Vagina (tissue), 2 donors: Measurements from ENCODE around the gene RPUSD2. TPM values are rescaled to one million over a fixed set of nuclear protein-coding genes. Genes with fewer than 3 reads are reported as not detected.

Experiments
- DNase-seq, 2 donors: peaks; one replicate each; pipeline ENCODE4 v3.0.0-alpha.2; 2017; ENCODE audit errors: extremely low spot score in 2 of 2
- H3K27ac ChIP-seq: fragments of 200-600 bp; sonication (generic); one replicate; pipeline ENCODE4 v1.5.1; 2019
- H3K27me3 ChIP-seq: fragments of 200-600 bp; sonication (generic); one replicate; pipeline ENCODE4 v1.5.1; 2019
- H3K36me3 ChIP-seq, 2 donors: fragments of 200-600 bp; sonication (generic); one replicate each; pipeline ENCODE4 v1.5.1; 2017 to 2019
- H3K4me1 ChIP-seq: fragments of 200-600 bp; sonication (generic); one replicate; pipeline ENCODE4 v1.5.1; 2019
- H3K4me3 ChIP-seq, 2 donors: fragments of 200-600 bp; sonication (generic); 1 replicate in 1 of 2; 2 replicates in 1 of 2; pipeline ENCODE4 v1.5.1; 2016 to 2019
- H3K9me3 ChIP-seq: fragments of 200-600 bp; sonication (generic); one replicate; pipeline ENCODE4 v1.5.1; 2019
- POLR2A ChIP-seq, 2 donors: fragments of 450-650 bp; IDR thresholded peaks; one replicate each; pipeline ENCODE4 v1.6.1; 2017; ENCODE audit warnings: antibody characterized with exemption in 2 of 2, mild to moderate bottlenecking in 2 of 2, moderate library complexity in 2 of 2
- POLR2AphosphoS5 ChIP-seq, 2 donors: sonication (generic); formaldehyde crosslinking; IDR thresholded peaks; one replicate each; pipeline ENCODE4 v1.9.0; 2017; ENCODE audit warnings: antibody characterized with exemption in 2 of 2, mild to moderate bottlenecking in 2 of 2, low read depth in 1 of 2; ENCODE audit not compliant: insufficient read depth in 1 of 2
- intact Hi-C: fragments of 100-400 bp; cut with DNase I; formaldehyde crosslinking; loops from one replicate; pipeline ENCODE4 v1.15.1; 2023
- total RNA-seq: library from RNA; depleted of rRNA; stranded (reverse); fragments of >200 nt; gene quantifications from one replicate; pipeline ENCODE4 v1.2.3, GENCODE V29; 2016
- TF ChIP-seq, protein P1 (sequence below), 3 experiments: fragments of 450-650 bp in 2 of 3; fragments of 200-600 bp in 1 of 3; sonication (generic) in 1 of 3; IDR thresholded peaks; one replicate each; pipeline ENCODE4 v1.5.1; 2017 to 2019; ENCODE audit warnings: antibody characterized with exemption in 3 of 3, mild to moderate bottlenecking in 2 of 3, moderate library complexity in 2 of 3

RPUSD2 gene, protein sequence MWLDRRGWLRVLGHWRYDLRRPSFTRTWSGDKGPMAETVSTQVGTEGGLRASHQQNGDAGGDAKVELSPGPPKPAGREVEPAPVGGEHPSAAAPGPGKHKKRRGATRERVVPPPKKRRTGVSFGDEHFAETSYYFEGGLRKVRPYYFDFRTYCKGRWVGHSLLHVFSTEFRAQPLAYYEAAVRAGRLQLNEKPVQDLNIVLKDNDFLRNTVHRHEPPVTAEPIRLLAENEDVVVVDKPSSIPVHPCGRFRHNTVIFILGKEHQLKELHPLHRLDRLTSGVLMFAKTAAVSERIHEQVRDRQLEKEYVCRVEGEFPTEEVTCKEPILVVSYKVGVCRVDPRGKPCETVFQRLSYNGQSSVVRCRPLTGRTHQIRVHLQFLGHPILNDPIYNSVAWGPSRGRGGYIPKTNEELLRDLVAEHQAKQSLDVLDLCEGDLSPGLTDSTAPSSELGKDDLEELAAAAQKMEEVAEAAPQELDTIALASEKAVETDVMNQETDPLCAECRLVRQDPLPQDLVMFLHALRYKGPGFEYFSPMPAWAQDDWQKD
- 12.8 TPM for total RNA-seq

DNA sequence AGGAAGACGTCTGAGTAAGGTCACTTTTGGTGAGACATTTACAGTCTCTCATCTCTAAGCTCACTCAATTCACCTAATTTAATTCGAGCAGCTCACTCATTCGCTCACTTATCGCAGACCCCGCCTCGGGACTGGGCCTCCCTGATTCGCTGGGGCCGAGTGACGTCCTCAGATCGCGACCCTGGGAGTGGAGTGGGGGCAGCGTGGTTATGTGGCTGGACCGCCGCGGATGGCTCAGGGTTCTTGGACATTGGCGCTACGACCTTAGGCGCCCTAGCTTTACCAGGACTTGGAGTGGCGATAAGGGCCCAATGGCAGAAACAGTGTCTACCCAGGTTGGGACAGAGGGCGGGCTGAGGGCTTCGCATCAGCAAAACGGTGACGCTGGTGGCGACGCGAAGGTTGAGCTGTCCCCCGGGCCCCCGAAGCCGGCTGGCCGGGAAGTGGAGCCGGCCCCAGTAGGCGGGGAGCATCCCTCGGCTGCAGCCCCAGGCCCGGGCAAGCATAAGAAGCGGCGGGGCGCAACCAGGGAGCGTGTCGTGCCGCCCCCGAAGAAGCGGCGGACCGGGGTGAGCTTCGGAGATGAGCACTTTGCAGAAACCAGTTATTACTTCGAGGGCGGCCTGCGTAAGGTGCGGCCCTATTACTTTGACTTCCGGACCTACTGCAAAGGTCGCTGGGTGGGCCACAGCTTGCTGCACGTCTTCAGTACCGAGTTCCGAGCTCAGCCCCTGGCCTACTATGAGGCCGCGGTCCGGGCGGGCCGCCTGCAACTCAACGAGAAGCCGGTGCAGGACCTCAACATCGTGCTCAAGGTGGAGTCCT lies at the start of gene RPUSD2:
RPUSD2 (plus strand) TSS at position 171 of the 825 bp plus-strand sequence; CDS start at position 210, 39 bp downstream.
- peak within 1 kb of the TSS; percentile 68 to 80 for H3K4me3 ChIP-seq
- H3K27me3 ChIP-seq, result no peaks in the 10 kb centered on the region
- peaks cover 0 to 19% of the 10 kb centered on the region in 2 donors for H3K36me3 ChIP-seq
- DNase-seq, result peak in 1 of 2 donors; percentile 94
- no peaks in the 10 kb centered on the region for H3K9me3 ChIP-seq
- TF ChIP-seq POLR2A (IDR thresholded peaks at IDR 0.05) (peak in 1 of 2 donors; percentile 43), POLR2AphosphoS5 (IDR thresholded peaks at IDR 0.05; ENCODE audit: insufficient read depth in 1 of 2, low read depth in 1 of 2) (peak; percentile 94 to 95)
- TF ChIP-seq, protein P1, sequence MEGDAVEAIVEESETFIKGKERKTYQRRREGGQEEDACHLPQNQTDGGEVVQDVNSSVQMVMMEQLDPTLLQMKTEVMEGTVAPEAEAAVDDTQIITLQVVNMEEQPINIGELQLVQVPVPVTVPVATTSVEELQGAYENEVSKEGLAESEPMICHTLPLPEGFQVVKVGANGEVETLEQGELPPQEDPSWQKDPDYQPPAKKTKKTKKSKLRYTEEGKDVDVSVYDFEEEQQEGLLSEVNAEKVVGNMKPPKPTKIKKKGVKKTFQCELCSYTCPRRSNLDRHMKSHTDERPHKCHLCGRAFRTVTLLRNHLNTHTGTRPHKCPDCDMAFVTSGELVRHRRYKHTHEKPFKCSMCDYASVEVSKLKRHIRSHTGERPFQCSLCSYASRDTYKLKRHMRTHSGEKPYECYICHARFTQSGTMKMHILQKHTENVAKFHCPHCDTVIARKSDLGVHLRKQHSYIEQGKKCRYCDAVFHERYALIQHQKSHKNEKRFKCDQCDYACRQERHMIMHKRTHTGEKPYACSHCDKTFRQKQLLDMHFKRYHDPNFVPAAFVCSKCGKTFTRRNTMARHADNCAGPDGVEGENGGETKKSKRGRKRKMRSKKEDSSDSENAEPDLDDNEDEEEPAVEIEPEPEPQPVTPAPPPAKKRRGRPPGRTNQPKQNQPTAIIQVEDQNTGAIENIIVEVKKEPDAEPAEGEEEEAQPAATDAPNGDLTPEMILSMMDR (IDR thresholded peaks at IDR 0.05), result no peak
- H3K4me1 ChIP-seq, result peaks cover 12% of the 10 kb centered on the region
- H3K27ac ChIP-seq, result peak within 1 kb of the TSS; percentile 79
- intact Hi-C loops, result no loop called here

DNA sequence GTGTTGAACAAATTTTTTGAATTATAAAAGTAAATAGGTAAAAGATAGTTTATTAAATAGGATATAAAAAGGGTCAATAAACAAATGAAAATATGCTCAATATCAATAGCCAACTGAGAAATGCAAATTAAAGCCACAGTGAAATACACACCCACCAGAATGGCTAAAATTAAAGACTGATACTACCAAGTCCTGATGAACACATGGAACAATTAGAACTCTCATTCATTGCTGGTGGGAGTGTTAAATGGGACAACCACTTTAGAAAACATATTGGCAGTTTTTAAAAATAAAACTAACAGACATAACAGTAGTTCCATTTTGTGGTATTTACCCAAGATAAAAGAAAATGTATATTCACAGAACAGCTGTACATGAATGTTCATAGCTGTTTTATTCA lies 45.5 kb upstream of the RPUSD2 start:
- no peaks in the 10 kb centered on the region for H3K27me3 ChIP-seq
- no peak overlapping the region for H3K27ac ChIP-seq
- no peaks in the 10 kb centered on the region for H3K9me3 ChIP-seq
- no peaks in the 10 kb centered on the region for H3K36me3 ChIP-seq
- TF ChIP-seq, protein P1 (IDR thresholded peaks at IDR 0.05), result no peak
- TF ChIP-seq POLR2A (IDR thresholded peaks at IDR 0.05) (no peak), POLR2AphosphoS5 (IDR thresholded peaks at IDR 0.05; ENCODE audit: insufficient read depth in 1 of 2, low read depth in 1 of 2) (no peak)
- no peak for DNase-seq
- H3K4me1 ChIP-seq, result no peaks in the 10 kb centered on the region
- H3K4me3 ChIP-seq, result no peak overlapping the region
- intact Hi-C loops, result no loop called here

DNA sequence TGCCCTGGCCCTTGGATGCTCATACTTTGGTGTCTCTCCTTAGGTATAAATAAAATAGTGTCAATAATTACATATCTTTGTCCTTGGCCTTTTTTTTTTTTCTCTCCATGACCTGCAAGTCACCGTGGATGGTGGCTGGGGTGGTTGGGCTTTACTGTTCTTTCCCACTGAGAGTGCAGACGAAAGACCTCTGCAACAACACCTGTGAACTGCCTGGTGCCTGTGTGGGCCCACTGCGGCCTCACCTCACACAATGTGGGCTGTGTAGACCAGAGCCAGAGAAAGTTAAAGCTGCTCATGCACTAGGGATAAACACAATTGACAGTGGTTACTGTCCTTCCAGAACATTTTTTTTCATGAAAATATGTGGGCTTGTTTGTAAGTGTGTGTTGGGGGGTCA lies 43.2 kb upstream of the RPUSD2 start:
- Histone ChIP-seq H3K4me1 (no peaks in the 10 kb centered on the region), H3K9me3 (no peaks in the 10 kb centered on the region), H3K27me3 (no peaks in the 10 kb centered on the region), H3K27ac (no peak overlapping the region), H3K4me3 (no peak overlapping the region), H3K36me3 (no peaks in the 10 kb centered on the region)
- intact Hi-C loops, result no loop called here
- TF ChIP-seq POLR2A (IDR thresholded peaks at IDR 0.05) (no peak), POLR2AphosphoS5 (IDR thresholded peaks at IDR 0.05; ENCODE audit: insufficient read depth in 1 of 2, low read depth in 1 of 2) (no peak)
- TF ChIP-seq, protein P1 (IDR thresholded peaks at IDR 0.05), result no peak
- DNase-seq, result no peak

DNA sequence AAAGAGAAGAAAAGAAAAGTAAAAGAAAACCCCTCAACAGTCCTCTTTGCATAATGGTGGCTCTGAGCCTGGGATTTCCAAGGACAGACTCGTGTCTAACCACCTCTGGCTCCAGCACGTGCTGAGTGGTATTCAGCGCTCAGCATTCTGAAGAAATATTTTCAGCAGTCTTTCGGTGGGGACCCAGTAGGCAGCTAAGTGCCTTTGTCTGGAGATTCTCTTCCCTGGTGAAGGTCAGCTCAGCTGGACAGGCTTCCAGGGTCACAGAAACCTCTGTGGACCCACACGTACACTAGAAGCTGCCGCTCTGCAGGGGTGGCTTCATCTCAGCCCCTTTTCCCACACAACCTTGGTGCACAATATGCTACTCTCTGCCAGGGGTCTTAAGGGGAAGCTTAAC lies 40.3 kb upstream of the RPUSD2 start:
- Histone ChIP-seq H3K36me3 (no peaks in the 10 kb centered on the region), H3K9me3 (no peaks in the 10 kb centered on the region), H3K4me1 (no peaks in the 10 kb centered on the region), H3K27ac (no peak overlapping the region), H3K27me3 (no peaks in the 10 kb centered on the region), H3K4me3 (no peak overlapping the region)
- intact Hi-C loops, result no loop called here
- DNase-seq, result no peak
- TF ChIP-seq POLR2AphosphoS5 (IDR thresholded peaks at IDR 0.05; ENCODE audit: insufficient read depth in 1 of 2, low read depth in 1 of 2) (no peak), POLR2A (IDR thresholded peaks at IDR 0.05) (no peak)
- TF ChIP-seq, protein P1 (IDR thresholded peaks at IDR 0.05), result no peak
